Immature natural killer cell (primary cell): ENCODE data around the gene ENTPD8. TPM values are rescaled to one million over a fixed set of nuclear protein-coding genes. Genes with fewer than 3 reads are reported as not detected.
A peak's percentile ranks its signal among the peaks of the same experiment; 100 is the strongest.

Experiments used
- DNase-seq, 3 donors: peaks; one replicate each; pipeline ENCODE4 v3.0.0; 2022; ENCODE audit warnings: mixed read lengths in 1 of 3
- H3K27ac Mint-ChIP-seq, 6 donors: one replicate each; pipeline ENCODE4 v1.8.0; 2020; ENCODE audit warnings: mixed read lengths in 6 of 6, mild to moderate bottlenecking in 5 of 6, inconsistent platforms in 4 of 6, moderate library complexity in 3 of 6
- H3K27me3 Mint-ChIP-seq, 3 donors: one replicate each; pipeline ENCODE4 v1.8.0; 2020 to 2021; ENCODE audit warnings: low read depth in 3 of 3, mild to moderate bottlenecking in 3 of 3, mixed read lengths in 3 of 3, moderate library complexity in 3 of 3, inconsistent platforms in 1 of 3
- H3K36me3 Mint-ChIP-seq, 3 donors: one replicate each; pipeline ENCODE4 v1.8.0; 2020; ENCODE audit warnings: mixed read lengths in 3 of 3, inconsistent platforms in 2 of 3, mild to moderate bottlenecking in 2 of 3
- H3K4me1 Mint-ChIP-seq, 2 donors: one replicate each; pipeline ENCODE4 v1.8.0; 2020; ENCODE audit warnings: inconsistent platforms in 2 of 2, mild to moderate bottlenecking in 2 of 2, mixed read lengths in 2 of 2, moderate library complexity in 1 of 2
- H3K4me3 Mint-ChIP-seq, 5 donors: one replicate each; pipeline ENCODE4 v1.8.0; 2020; ENCODE audit warnings: mild to moderate bottlenecking in 5 of 5, mixed read lengths in 5 of 5, inconsistent platforms in 3 of 5, moderate library complexity in 3 of 5
- H3K9me3 Mint-ChIP-seq, 6 donors: one replicate each; pipeline ENCODE4 v1.8.0; 2020; ENCODE audit warnings: mild to moderate bottlenecking in 6 of 6, mixed read lengths in 6 of 6, inconsistent platforms in 4 of 6, moderate library complexity in 3 of 6
- polyA plus RNA-seq, 3 donors: library from polyadenylated mRNA; unstranded; fragments of 300-500 nt; fragmentation: Illumina TruSeq; gene quantifications; one replicate each; pipeline ENCODE4 v1.2.3, GENCODE V29; 2021

ENTPD8 gene
- polyA plus RNA-seq, 3 donors from 2014 or later: not detected

- Mint-ChIP-seq H3K4me1 (peaks cover 9 to 38% of the 10 kb centered on the region in 2 donors), H3K27me3 (peaks cover 5 to 11% (median 7%) of the 10 kb centered on the region in 3 donors), H3K27ac (peak overlapping the region; percentile 77 to 89 (median 84)), H3K9me3 (no peaks in the 10 kb centered on the region), H3K36me3 (no peaks in the 10 kb centered on the region), H3K4me3 (peak overlapping the region; percentile 54 to 69 (median 64))
- DNase-seq: no peak
Measured at GRCh38 chr9:137459601-137460362, 18.6 kb upstream of the ENTPD8 start.

- Mint-ChIP-seq H3K4me1 (peaks cover 9 to 42% of the 10 kb centered on the region in 2 donors), H3K4me3 (peak within 1 kb of the TSS; percentile 54 to 69 (median 64)), H3K36me3 (no peaks in the 10 kb centered on the region), H3K9me3 (no peaks in the 10 kb centered on the region), H3K27me3 (peaks cover 5 to 12% (median 7%) of the 10 kb centered on the region in 3 donors), H3K27ac (peak within 1 kb of the TSS; percentile 77 to 89 (median 84))
- DNase-seq: peak; percentile 94 to 96 (median 96)
Measured at GRCh38 chr9:137459152-137459600, 18.0 kb upstream of the ENTPD8 start, which contains the start of gene NSMF. Gene NSMF, minus strand, starts transcription at chr9:137459334. Its CDS starts 232 bp downstream, at chr9:137459102.

GRCh38 chr9:137458194-137459151 lies 17.3 kb upstream of the ENTPD8 start:
- peak overlapping the region in 1 of 5 donors; percentile 66 for H3K4me3 Mint-ChIP-seq
- DNase-seq: no peak
- H3K27ac Mint-ChIP-seq: no peak overlapping the region
- H3K9me3 Mint-ChIP-seq: no peaks in the 10 kb centered on the region
- H3K36me3 Mint-ChIP-seq: no peaks in the 10 kb centered on the region
- H3K4me1 Mint-ChIP-seq: peaks cover 13 to 46% of the 10 kb centered on the region in 2 donors
- H3K27me3 Mint-ChIP-seq: peaks cover 5 to 11% (median 7%) of the 10 kb centered on the region in 3 donors

GRCh38 chr9:137457406-137458193 lies 16.4 kb upstream of the ENTPD8 start:
- H3K4me1 Mint-ChIP-seq: peaks cover 15 to 42% of the 10 kb centered on the region in 2 donors
- DNase-seq: no peak
- peaks cover 6 to 13% (median 6%) of the 10 kb centered on the region in 3 donors for H3K27me3 Mint-ChIP-seq
- no peaks in the 10 kb centered on the region for H3K9me3 Mint-ChIP-seq
- H3K27ac Mint-ChIP-seq: peak overlapping the region in 1 of 6 donors; percentile 40
- H3K4me3 Mint-ChIP-seq: peak overlapping the region in 4 of 5 donors; percentile 38 to 69 (median 58)
- no peaks in the 10 kb centered on the region for H3K36me3 Mint-ChIP-seq

GRCh38 chr9:137456864-137457405 lies 15.8 kb upstream of the ENTPD8 start:
- no peak for DNase-seq
- Mint-ChIP-seq H3K4me3 (peak overlapping the region in 3 of 5 donors; percentile 13 to 30 (median 23)), H3K36me3 (no peaks in the 10 kb centered on the region), H3K4me1 (peaks cover 22 to 46% of the 10 kb centered on the region in 2 donors), H3K27me3 (peaks cover 3 to 10% (median 9%) of the 10 kb centered on the region in 3 donors), H3K27ac (peak overlapping the region in 2 of 6 donors; percentile 8 to 40), H3K9me3 (no peaks in the 10 kb centered on the region)

GRCh38 chr9:137456061-137456863 lies 15.1 kb upstream of the ENTPD8 start:
- H3K4me3 Mint-ChIP-seq: peak overlapping the region; percentile 27 to 42 (median 30)
- DNase-seq: no peak
- H3K27ac Mint-ChIP-seq: peak overlapping the region in 1 of 6 donors; percentile 53
- peaks cover 0 to 6% (median 4%) of the 10 kb centered on the region in 3 donors for H3K27me3 Mint-ChIP-seq
- no peaks in the 10 kb centered on the region for H3K9me3 Mint-ChIP-seq
- H3K4me1 Mint-ChIP-seq: peaks cover 26 to 49% of the 10 kb centered on the region in 2 donors
- no peaks in the 10 kb centered on the region for H3K36me3 Mint-ChIP-seq

- Mint-ChIP-seq H3K27me3 (peaks cover 0 to 6% (median 3%) of the 10 kb centered on the region in 3 donors), H3K4me3 (peak overlapping the region in 4 of 5 donors; percentile 2 to 42 (median 24))
- no peak for DNase-seq
Measured at GRCh38 chr9:137455359-137455991, 14.3 kb upstream of the ENTPD8 start.

GRCh38 chr9:137454597-137455358 lies 13.6 kb upstream of the ENTPD8 start:
- peaks cover 3 to 11% (median 3%) of the 10 kb centered on the region in 3 donors for H3K27me3 Mint-ChIP-seq
- peaks cover 30 to 44% of the 10 kb centered on the region in 2 donors for H3K4me1 Mint-ChIP-seq
- H3K27ac Mint-ChIP-seq: peak overlapping the region in 1 of 6 donors; percentile 80
- no peak for DNase-seq
- H3K36me3 Mint-ChIP-seq: no peaks in the 10 kb centered on the region
- peak overlapping the region; percentile 51 to 75 (median 72) for H3K4me3 Mint-ChIP-seq
- H3K9me3 Mint-ChIP-seq: no peaks in the 10 kb centered on the region

More at GRCh38 chr9:137455359-137455991, 14.3 kb upstream of the ENTPD8 start:
- Mint-ChIP-seq H3K9me3 (no peaks in the 10 kb centered on the region), H3K36me3 (no peaks in the 10 kb centered on the region), H3K27ac (peak overlapping the region in 1 of 6 donors; percentile 21), H3K4me1 (peaks cover 32 to 46% of the 10 kb centered on the region in 2 donors)

GRCh38 chr9:137454145-137454596 lies 13.0 kb upstream of the ENTPD8 start:
- Mint-ChIP-seq H3K27me3 (peaks cover 5 to 11% (median 7%) of the 10 kb centered on the region in 3 donors), H3K4me1 (peaks cover 27 to 42% of the 10 kb centered on the region in 2 donors), H3K27ac (peak overlapping the region in 1 of 6 donors; percentile 80), H3K9me3 (no peaks in the 10 kb centered on the region), H3K4me3 (peak overlapping the region; percentile 51 to 75 (median 72)), H3K36me3 (no peaks in the 10 kb centered on the region)
- DNase-seq: no peak

- H3K9me3 Mint-ChIP-seq: no peaks in the 10 kb centered on the region
- no peaks in the 10 kb centered on the region for H3K36me3 Mint-ChIP-seq
- peaks cover 5 to 11% (median 8%) of the 10 kb centered on the region in 3 donors for H3K27me3 Mint-ChIP-seq
- peak overlapping the region; percentile 59 to 79 (median 64) for H3K4me3 Mint-ChIP-seq
- H3K4me1 Mint-ChIP-seq: peaks cover 27 to 42% of the 10 kb centered on the region in 2 donors
- peak overlapping the region in 2 of 6 donors; percentile 64 to 88 for H3K27ac Mint-ChIP-seq
- peak; percentile 61 to 74 (median 69) for DNase-seq
Measured at GRCh38 chr9:137453643-137454081, 12.5 kb upstream of the ENTPD8 start.
